ENCODE results near the gene FOXO1. TPM values are rescaled to one million over a fixed set of nuclear protein-coding genes. Genes with fewer than 3 reads are reported as not detected.

Gene FOXO1
- total and polyA plus RNA-seq, 3 experiments from 2014 or later, result 32.6 to 56.2 (median 32.9) TPM

DNA sequence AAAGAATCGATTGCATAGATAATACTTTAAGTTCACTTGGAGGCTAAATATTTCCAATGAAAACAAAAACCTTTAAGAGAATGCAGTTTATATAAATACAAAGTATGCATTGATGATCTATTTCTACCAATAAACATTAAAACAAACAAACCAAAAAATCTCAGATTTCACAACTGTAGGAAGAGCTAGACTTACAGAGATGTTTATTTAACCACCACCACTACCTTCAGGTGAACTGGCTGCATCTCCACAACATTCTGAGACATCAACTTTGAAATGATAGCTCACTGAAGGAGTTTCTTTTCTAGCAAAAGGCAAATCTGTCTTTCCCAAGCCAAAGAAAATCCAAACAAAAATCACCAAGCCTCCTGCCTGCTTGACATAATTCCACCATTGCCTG is 44.2 kb downstream of the FOXO1 start:
- POLR2A ChIA-PET, result interaction anchor here (1.1 kb wide), 1 partner anchor 335 kb away, joined by 3 read pairs; no protein-coding TSS in a partner anchor
- peak overlapping the region; percentile 8 to 84 (median 54) for H3K27ac Mint-ChIP-seq
- peaks cover 0 to 11% (median 0%) of the 10 kb centered on the region in 3 donors for H3K36me3 Mint-ChIP-seq
- no peaks in the 10 kb centered on the region for H3K27me3 Mint-ChIP-seq
- H3K27ac ChIP-seq (ENCODE audit: low read depth, low read length), result no peak overlapping the region
- CTCF ChIA-PET, result no interaction called here
- no peak overlapping the region for H3K4me3 ChIP-seq (ENCODE audit: low read length)
- peaks cover 82 to 98% (median 95%) of the 10 kb centered on the region in 3 donors for H3K4me1 Mint-ChIP-seq
- H3K9me3 Mint-ChIP-seq, result no peaks in the 10 kb centered on the region
- no peaks in the 10 kb centered on the region for H3K27me3 ChIP-seq (ENCODE audit: insufficient read depth, low read length, poor library complexity, severe bottlenecking)
- peak overlapping the region in 1 of 7 donors; percentile 27 for H3K4me3 Mint-ChIP-seq
- no peaks in the 10 kb centered on the region for H3K36me3 ChIP-seq (ENCODE audit: insufficient read depth, low read length)
- H3K9me3 ChIP-seq (ENCODE audit: low read length), result no peaks in the 10 kb centered on the region
- no peak for DNase-seq
- peaks cover 85% of the 10 kb centered on the region for H3K4me1 ChIP-seq (ENCODE audit: insufficient read depth, low read length)

DNA sequence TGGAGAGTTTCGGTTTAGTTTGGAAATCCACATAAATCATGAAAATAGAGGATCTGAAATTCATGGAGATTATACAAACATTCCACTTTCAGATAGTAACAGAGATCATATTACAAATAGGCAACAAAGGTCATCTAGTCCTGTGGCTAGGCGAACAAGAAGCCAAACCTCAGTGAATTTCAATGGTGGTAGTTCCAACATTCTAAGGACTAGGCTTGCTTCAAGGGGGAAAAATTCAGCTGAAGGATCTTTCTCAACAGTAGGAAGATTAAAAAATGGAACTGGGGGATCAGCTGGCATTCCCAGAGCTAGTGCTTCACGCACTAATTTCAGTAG is 47.0 kb downstream of the FOXO1 start:
- Histone ChIP-seq H3K4me1 (ENCODE audit: insufficient read depth, low read length) (peaks cover 96% of the 10 kb centered on the region), H3K9me3 (ENCODE audit: low read length) (no peaks in the 10 kb centered on the region), H3K27ac (ENCODE audit: low read depth, low read length) (no peak overlapping the region), H3K27me3 (ENCODE audit: insufficient read depth, low read length, poor library complexity, severe bottlenecking) (no peaks in the 10 kb centered on the region), H3K36me3 (ENCODE audit: insufficient read depth, low read length) (no peaks in the 10 kb centered on the region), H3K4me3 (ENCODE audit: low read length) (no peak overlapping the region)
- peaks cover 0 to 7% (median 0%) of the 10 kb centered on the region in 3 donors for H3K36me3 Mint-ChIP-seq
- peaks cover 83 to 98% (median 98%) of the 10 kb centered on the region in 3 donors for H3K4me1 Mint-ChIP-seq
- no peaks in the 10 kb centered on the region for H3K9me3 Mint-ChIP-seq
- H3K27ac Mint-ChIP-seq, result peak overlapping the region; percentile 44 to 97 (median 72)
- DNase-seq, result no peak
- peaks cover 0 to 1% of the 10 kb centered on the region in 2 donors for H3K27me3 Mint-ChIP-seq
- peak overlapping the region in 5 of 7 donors; percentile 2 to 73 (median 21) for H3K4me3 Mint-ChIP-seq
- POLR2A ChIA-PET, result no interaction called here
- CTCF ChIA-PET, result no interaction called here

DNA sequence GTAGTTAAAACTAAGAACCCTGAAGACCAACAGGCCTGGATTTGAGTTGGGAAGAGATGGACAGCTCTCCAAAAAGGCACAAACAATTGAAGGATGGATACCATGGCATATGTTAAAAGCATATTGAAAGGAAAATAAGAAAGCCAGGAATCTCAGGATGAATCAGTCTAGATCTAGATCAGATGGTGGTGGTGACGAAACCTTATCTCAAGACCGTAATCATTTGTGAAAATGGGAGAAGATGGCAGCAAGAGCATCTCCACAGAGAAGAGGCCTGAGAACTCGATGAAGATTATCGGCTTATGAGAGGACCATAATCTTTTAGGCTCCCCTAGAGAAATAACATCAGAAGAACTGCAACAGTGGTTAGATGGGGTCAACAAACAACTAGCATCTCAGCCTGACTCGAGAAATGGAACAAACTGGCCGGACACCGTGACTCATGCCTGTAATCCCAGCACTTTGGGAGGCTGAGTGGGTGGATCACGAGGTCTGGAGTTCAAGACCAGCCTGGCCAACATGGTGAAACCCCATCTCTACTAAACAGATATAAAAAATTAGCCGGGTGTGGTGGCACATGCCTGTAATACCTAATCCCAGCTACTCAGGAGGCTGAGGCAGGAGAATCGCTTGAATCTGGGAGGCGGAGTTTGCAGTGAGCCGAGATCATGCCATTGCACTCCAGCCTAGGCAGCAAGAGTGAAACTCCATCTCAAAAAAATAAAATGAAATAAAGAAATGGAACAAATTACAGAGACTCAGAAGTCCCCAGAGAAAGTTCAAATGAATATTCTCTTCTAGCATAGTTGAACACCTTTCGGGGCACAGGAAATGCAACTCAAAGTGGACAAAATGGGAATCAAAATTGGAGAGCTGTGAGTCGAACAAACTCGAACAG is 47.6 kb downstream of the FOXO1 start:
- Histone ChIP-seq H3K27ac (ENCODE audit: low read depth, low read length) (no peak overlapping the region), H3K9me3 (ENCODE audit: low read length) (no peaks in the 10 kb centered on the region), H3K27me3 (ENCODE audit: insufficient read depth, low read length, poor library complexity, severe bottlenecking) (no peaks in the 10 kb centered on the region), H3K4me1 (ENCODE audit: insufficient read depth, low read length) (peaks cover 96% of the 10 kb centered on the region), H3K4me3 (ENCODE audit: low read length) (no peak overlapping the region), H3K36me3 (ENCODE audit: insufficient read depth, low read length) (no peaks in the 10 kb centered on the region)
- H3K27me3 Mint-ChIP-seq, result peaks cover 0 to 1% of the 10 kb centered on the region in 2 donors
- ChIA-PET POLR2A (no interaction called here), CTCF (interaction anchor here (1.1 kb wide), 2 partner anchors 18 to 28 kb away, joined by 3 read pairs; no protein-coding TSS in a partner anchor)
- H3K4me3 Mint-ChIP-seq, result peak overlapping the region in 3 of 7 donors; percentile 9 to 76 (median 14)
- peak overlapping the region; percentile 44 to 97 (median 88) for H3K27ac Mint-ChIP-seq
- H3K4me1 Mint-ChIP-seq, result peaks cover 83 to 98% (median 98%) of the 10 kb centered on the region in 3 donors
- H3K36me3 Mint-ChIP-seq, result peaks cover 0 to 7% (median 0%) of the 10 kb centered on the region in 3 donors
- DNase-seq, result no peak
- H3K9me3 Mint-ChIP-seq, result no peaks in the 10 kb centered on the region

DNA sequence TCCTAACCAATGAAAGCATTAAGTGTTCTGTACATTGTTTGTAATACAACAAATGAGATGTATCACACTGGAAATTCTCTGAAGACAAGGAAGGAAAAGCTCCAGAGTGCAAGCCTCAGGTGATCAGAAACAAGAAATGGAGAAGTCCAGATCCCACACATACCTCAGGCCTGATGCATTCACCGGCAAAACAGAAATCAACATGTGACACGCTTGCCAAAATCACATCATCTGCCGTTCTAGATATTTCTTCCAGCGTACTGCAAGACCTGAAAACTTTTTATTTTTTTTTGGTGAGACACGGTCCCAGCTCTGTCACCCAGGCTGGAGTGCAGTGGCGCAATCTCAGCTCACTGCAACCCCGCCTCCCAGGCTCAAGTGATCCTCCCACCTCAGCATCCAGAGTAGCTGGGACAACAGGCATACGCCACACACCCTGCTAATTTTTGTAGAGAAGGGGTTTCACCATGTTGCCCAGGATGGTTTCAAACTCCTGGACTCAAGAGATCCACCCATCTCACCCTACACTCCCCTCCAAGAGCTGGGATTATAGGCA is 48.6 kb downstream of the FOXO1 start:
- Histone ChIP-seq H3K27me3 (ENCODE audit: insufficient read depth, low read length, poor library complexity, severe bottlenecking) (no peaks in the 10 kb centered on the region), H3K9me3 (ENCODE audit: low read length) (no peaks in the 10 kb centered on the region), H3K4me1 (ENCODE audit: insufficient read depth, low read length) (peaks cover 98% of the 10 kb centered on the region), H3K36me3 (ENCODE audit: insufficient read depth, low read length) (no peaks in the 10 kb centered on the region), H3K4me3 (ENCODE audit: low read length) (no peak overlapping the region), H3K27ac (ENCODE audit: low read depth, low read length) (no peak overlapping the region)
- ChIA-PET POLR2A (interaction anchor here (0.6 to 1.1 kb wide), 2 partner anchors 79 to 132 kb away, joined by 3 read pairs; no protein-coding TSS in a partner anchor), CTCF (interaction anchor here (1.1 kb wide), 2 partner anchors 19 to 27 kb away, joined by 3 read pairs; no protein-coding TSS in a partner anchor)
- Mint-ChIP-seq H3K27ac (peak overlapping the region; percentile 43 to 97 (median 86)), H3K36me3 (peaks cover 0 to 7% (median 0%) of the 10 kb centered on the region in 3 donors), H3K27me3 (peaks cover 0 to 1% of the 10 kb centered on the region in 2 donors), H3K9me3 (no peaks in the 10 kb centered on the region), H3K4me3 (peak overlapping the region in 2 of 7 donors; percentile 9 to 54), H3K4me1 (peaks cover 85 to 98% (median 98%) of the 10 kb centered on the region in 3 donors)
- DNase-seq, result no peak

DNA sequence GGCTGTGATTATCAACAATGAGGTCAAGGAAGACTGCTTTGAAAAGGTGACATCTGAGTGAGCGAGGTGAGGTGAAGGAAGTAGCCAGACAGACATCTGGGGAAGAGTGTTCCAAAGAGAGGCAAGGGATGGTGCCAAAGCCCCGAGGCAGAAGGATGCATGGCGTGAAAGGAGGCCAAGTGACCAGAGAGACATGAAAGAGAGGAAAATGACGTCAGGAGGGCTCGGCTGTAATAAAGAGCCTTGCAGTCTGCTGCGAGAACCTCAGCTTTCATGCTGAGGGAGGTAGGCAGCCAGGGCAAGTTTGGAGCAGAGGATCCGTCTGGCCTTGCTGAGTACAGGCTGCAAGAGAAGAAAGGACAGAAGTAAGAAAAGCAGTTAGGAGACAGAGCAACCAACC is 50.8 kb downstream of the FOXO1 start:
- DNase-seq, result no peak
- POLR2A ChIA-PET, result no interaction called here
- H3K9me3 Mint-ChIP-seq, result no peaks in the 10 kb centered on the region
- H3K4me1 Mint-ChIP-seq, result peaks cover 90 to 100% (median 100%) of the 10 kb centered on the region in 3 donors
- peaks cover 0 to 8% (median 2%) of the 10 kb centered on the region in 3 donors for H3K36me3 Mint-ChIP-seq
- H3K27ac Mint-ChIP-seq, result peak overlapping the region; percentile 81 to 99 (median 97)
- no peak overlapping the region for H3K4me3 ChIP-seq (ENCODE audit: low read length)
- peak overlapping the region in 6 of 7 donors; percentile 1 to 88 (median 64) for H3K4me3 Mint-ChIP-seq
- CTCF ChIA-PET, result no interaction called here
- no peaks in the 10 kb centered on the region for H3K36me3 ChIP-seq (ENCODE audit: insufficient read depth, low read length)
- no peaks in the 10 kb centered on the region for H3K27me3 ChIP-seq (ENCODE audit: insufficient read depth, low read length, poor library complexity, severe bottlenecking)
- H3K27me3 Mint-ChIP-seq, result peaks cover 0 to 1% of the 10 kb centered on the region in 2 donors
- H3K4me1 ChIP-seq (ENCODE audit: insufficient read depth, low read length), result peaks cover 99% of the 10 kb centered on the region
- H3K9me3 ChIP-seq (ENCODE audit: low read length), result no peaks in the 10 kb centered on the region
- no peak overlapping the region for H3K27ac ChIP-seq (ENCODE audit: low read depth, low read length)

DNA sequence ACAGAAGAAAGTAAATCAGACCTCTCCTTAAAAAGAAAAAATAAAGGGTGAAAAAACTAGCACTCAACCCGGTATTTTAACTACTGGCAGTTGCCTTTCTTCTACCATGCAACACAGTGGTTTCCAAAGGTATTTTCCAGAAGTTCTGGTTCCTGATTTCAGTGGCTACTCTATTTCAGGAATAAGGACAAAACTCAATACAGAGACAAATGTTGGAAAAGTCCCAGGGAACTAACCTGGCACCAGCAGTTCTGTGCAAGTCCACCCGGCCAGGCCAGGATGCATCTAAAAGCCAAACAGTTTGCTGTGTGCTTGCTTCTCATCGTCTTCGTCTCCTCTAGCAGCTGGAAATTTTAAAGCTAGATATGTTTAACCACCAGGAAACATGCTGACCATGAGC is 52.5 kb downstream of the FOXO1 start:
- Mint-ChIP-seq H3K27ac (peak overlapping the region; percentile 81 to 99 (median 97)), H3K9me3 (no peaks in the 10 kb centered on the region), H3K4me3 (peak overlapping the region; percentile 75 to 92 (median 83)), H3K36me3 (peaks cover 0 to 4% (median 3%) of the 10 kb centered on the region in 3 donors), H3K4me1 (peaks cover 85 to 100% (median 94%) of the 10 kb centered on the region in 3 donors), H3K27me3 (peaks cover 0 to 1% of the 10 kb centered on the region in 2 donors)
- Histone ChIP-seq H3K27ac (ENCODE audit: low read depth, low read length) (peak overlapping the region; percentile 68), H3K4me3 (ENCODE audit: low read length) (peak overlapping the region; percentile 36), H3K27me3 (ENCODE audit: insufficient read depth, low read length, poor library complexity, severe bottlenecking) (no peaks in the 10 kb centered on the region), H3K36me3 (ENCODE audit: insufficient read depth, low read length) (no peaks in the 10 kb centered on the region), H3K9me3 (ENCODE audit: low read length) (no peaks in the 10 kb centered on the region), H3K4me1 (ENCODE audit: insufficient read depth, low read length) (peaks cover 95% of the 10 kb centered on the region)
- POLR2A ChIA-PET, result interaction anchor here (0.6 to 0.8 kb wide), 4 partner anchors 11 to 120 kb away, joined by 3 read pairs; no protein-coding TSS in a partner anchor
- no peak for DNase-seq
- CTCF ChIA-PET, result interaction anchor here (1.2 to 2.1 kb wide), 3 partner anchors 11 to 55 kb away, joined by 3 to 6 read pairs (median 5); no protein-coding TSS in a partner anchor

DNA sequence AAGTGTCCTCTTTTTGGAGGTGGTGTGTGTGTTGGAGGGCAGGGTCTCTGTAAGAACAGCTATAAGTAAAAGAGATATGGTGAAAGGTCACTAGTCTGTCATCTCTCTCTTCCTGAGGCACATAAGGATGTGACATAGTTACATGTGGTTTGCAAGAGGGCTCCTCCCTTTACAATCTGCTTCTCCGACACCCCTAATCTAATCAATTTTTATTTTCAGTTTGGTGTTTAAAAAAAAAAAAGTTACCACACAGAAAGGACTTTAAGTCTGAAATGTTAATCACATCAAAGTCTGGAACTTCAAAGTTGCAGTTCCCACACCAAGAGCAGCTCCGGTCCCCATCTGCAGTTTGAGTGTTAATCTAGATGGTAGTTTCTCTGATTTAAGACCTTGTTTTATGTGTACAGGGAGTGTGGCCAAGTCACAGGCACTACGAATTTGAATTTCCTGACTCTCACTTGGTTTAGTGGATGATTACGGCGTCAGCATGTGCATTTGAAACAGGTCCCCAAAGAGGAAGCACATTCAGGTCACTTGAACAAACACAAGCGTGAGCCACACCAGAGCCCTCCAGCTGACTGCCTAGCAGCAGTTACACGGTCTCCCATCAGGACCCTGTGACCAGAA is 53.1 kb downstream of the FOXO1 start:
- Histone ChIP-seq H3K36me3 (ENCODE audit: insufficient read depth, low read length) (no peaks in the 10 kb centered on the region), H3K4me3 (ENCODE audit: low read length) (peak overlapping the region; percentile 36), H3K27me3 (ENCODE audit: insufficient read depth, low read length, poor library complexity, severe bottlenecking) (no peaks in the 10 kb centered on the region), H3K4me1 (ENCODE audit: insufficient read depth, low read length) (peaks cover 95% of the 10 kb centered on the region), H3K27ac (ENCODE audit: low read depth, low read length) (peak overlapping the region; percentile 68), H3K9me3 (ENCODE audit: low read length) (no peaks in the 10 kb centered on the region)
- H3K4me3 Mint-ChIP-seq, result peak overlapping the region; percentile 75 to 92 (median 83)
- H3K27ac Mint-ChIP-seq, result peak overlapping the region; percentile 81 to 99 (median 97)
- peaks cover 0 to 1% of the 10 kb centered on the region in 2 donors for H3K27me3 Mint-ChIP-seq
- DNase-seq, result peak; percentile 46 to 80 (median 74)
- CTCF ChIA-PET, result interaction anchor here (1.2 to 2.1 kb wide), 2 partner anchors 52 to 55 kb away, joined by 5 to 6 read pairs; no protein-coding TSS in a partner anchor
- H3K4me1 Mint-ChIP-seq, result peaks cover 84 to 100% (median 94%) of the 10 kb centered on the region in 3 donors
- POLR2A ChIA-PET, result interaction anchor here (0.6 to 0.8 kb wide), 6 partner anchors 8 to 119 kb away, joined by 3 read pairs; no protein-coding TSS in a partner anchor
- H3K9me3 Mint-ChIP-seq, result no peaks in the 10 kb centered on the region
- H3K36me3 Mint-ChIP-seq, result peaks cover 0 to 4% (median 3%) of the 10 kb centered on the region in 3 donors

Measured in CD8-positive, alpha-beta memory T cell (primary cell).